ENCODE measurements around the gene MTMR2.

DNA sequence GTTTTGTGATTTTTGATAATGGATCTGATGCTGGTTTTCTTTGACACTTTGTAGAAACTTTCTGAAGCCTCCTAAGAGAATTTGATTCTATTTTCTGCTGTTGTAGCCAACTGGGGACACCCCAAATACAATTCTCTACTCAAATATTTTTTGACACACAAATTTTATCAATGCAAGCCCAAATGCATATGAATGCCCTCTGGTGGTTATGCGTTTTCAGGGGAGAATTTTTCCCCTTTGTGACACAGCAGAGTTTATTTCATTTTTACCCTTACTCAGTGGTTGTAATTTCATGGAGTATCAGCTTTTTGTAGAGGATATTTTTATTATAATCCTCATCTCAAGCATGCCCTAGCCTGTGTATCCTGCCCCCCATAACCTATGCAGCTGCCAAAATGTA, 44.7 kb upstream of the MTMR2 start:
- TF ChIP-seq POLR2A (IDR thresholded peaks at IDR 0.05) = no peak
- TF ChIP-seq, protein P1, sequence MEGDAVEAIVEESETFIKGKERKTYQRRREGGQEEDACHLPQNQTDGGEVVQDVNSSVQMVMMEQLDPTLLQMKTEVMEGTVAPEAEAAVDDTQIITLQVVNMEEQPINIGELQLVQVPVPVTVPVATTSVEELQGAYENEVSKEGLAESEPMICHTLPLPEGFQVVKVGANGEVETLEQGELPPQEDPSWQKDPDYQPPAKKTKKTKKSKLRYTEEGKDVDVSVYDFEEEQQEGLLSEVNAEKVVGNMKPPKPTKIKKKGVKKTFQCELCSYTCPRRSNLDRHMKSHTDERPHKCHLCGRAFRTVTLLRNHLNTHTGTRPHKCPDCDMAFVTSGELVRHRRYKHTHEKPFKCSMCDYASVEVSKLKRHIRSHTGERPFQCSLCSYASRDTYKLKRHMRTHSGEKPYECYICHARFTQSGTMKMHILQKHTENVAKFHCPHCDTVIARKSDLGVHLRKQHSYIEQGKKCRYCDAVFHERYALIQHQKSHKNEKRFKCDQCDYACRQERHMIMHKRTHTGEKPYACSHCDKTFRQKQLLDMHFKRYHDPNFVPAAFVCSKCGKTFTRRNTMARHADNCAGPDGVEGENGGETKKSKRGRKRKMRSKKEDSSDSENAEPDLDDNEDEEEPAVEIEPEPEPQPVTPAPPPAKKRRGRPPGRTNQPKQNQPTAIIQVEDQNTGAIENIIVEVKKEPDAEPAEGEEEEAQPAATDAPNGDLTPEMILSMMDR (IDR thresholded peaks at IDR 0.05) = peak in 1 of 5 experiments; percentile 10

Data from transverse colon (tissue), 3 donors.